AG08395 (cell line): ENCODE measurements around the gene EFNA3.

Experiments
- DNase-seq: peaks from one replicate; pipeline ENCODE4 v3.0.0; 2012; ENCODE audit warnings: mixed read lengths, low spot score

EFNA3 gene

GRCh38 chr1:155083865-155084721, 5.5 kb downstream of the EFNA3 start:
- DNase-seq: peak; percentile 13

DNA sequence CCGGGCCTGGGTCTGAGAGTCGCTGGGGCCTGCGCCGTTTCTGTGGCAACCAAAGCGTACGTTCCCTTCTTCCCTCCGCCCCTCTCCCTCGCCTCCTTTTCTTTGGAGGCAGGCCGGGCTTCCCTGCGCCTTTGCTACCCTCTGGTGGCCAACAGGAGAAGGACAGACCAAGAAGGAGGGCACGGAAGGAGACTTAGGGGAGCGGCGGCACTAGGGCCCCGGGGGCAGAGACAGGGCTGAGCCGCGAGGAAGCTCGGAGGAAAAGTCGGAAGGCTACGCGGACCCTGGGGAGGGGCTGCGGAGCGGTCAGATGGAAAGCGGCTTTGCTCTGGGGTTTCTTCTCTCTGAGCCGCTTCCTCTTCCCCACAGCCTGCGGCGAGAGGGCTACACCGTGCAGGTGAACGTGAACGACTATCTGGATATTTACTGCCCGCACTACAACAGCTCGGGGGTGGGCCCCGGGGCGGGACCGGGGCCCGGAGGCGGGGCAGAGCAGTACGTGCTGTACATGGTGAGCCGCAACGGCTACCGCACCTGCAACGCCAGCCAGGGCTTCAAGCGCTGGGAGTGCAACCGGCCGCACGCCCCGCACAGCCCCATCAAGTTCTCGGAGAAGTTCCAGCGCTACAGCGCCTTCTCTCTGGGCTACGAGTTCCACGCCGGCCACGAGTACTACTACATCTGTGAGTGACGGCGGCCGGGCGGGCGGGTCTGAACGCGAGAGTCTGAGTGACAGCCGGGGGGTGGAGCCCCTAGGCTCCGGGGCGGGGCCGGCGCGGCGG, 6.3 kb downstream of the EFNA3 start:
- DNase-seq: peak; percentile 97

DNA sequence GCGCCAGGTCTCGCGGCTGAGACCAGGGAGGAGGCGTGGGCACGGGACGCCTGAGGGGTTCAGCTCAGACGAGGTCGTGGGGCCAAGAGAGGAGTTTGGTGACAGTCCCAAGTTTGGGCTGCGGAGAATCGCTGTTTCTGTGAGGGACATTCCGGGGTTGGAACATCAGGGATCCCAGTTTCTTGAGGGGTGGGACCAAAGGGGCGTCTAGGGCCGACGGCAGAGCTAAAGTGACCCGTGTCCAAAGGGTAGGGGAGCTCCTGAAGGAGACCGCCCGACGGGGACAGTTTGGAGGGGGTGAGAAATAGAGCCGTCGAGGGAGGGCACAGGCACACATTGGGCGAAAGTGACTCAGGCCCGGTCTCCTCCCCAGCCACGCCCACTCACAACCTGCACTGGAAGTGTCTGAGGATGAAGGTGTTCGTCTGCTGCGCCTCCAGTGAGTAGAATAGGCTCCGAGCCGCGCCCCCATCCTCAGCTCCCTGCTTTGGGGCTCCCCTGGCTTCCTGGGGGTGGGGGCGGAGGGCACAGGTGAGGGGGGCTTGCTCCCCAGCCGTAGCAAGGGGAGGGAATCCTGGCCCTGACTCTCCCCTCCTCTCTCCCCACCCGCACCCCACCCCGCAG, 7.0 kb downstream of the EFNA3 start:
- peak; percentile 48 for DNase-seq

DNA sequence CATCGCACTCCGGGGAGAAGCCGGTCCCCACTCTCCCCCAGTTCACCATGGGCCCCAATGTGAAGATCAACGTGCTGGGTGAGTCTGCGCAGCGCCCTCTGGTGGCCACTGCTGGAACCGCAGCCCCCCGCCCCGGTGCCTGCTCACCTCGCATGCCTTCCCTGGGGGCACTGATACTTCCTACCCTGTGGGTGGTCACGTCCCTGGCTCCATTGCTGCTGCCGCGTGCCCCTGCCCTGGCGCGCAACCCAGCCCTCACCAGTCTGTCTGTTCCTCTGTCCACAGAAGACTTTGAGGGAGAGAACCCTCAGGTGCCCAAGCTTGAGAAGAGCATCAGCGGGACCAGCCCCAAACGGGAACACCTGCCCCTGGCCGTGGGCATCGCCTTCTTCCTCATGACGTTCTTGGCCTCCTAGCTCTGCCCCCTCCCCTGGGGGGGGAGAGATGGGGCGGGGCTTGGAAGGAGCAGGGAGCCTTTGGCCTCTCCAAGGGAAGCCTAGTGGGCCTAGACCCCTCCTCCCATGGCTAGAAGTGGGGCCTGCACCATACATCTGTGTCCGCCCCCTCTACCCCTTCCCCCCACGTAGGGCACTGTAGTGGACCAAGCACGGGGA, 7.6 kb downstream of the EFNA3 start:
- peak; percentile 69 for DNase-seq

- no peak for DNase-seq
Observed at GRCh38 chr1:155086856-155087535, 8.4 kb downstream of the EFNA3 start.

- peak; percentile 75 for DNase-seq
Observed at GRCh38 chr1:155091071-155092051, 12.7 kb downstream of the EFNA3 start.

DNA sequence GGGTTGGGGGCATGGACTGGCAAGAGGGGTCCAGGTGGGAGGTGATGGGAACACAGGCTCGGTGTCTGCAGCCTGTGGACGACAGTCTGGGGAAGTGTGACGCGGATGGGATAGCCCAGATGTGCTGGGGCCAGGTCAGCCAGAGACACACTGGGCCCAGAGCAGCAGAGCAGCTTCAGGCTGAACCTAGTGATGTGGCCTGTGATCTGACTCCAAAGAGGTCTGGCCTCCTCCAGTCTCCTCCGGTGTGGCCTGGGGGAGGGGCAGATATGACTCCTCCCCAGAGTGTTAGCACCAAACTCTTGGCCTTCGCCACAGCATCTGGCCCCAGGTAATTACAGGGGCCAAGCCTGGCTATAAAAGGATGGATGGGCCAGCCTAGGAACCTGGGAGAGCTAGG, 13.5 kb downstream of the EFNA3 start:
- DNase-seq: no peak

- DNase-seq: no peak
Observed at GRCh38 chr1:155092641-155093040, 14.0 kb downstream of the EFNA3 start.

- peak; percentile 34 for DNase-seq
Observed at GRCh38 chr1:155093911-155094621, 15.4 kb downstream of the EFNA3 start.

GRCh38 chr1:155094622-155094948, 15.9 kb downstream of the EFNA3 start:
- DNase-seq: no peak

GRCh38 chr1:155099331-155099730, 20.7 kb downstream of the EFNA3 start:
- no peak for DNase-seq

GRCh38 chr1:155103325-155103724, 24.7 kb downstream of the EFNA3 start:
- no peak for DNase-seq

GRCh38 chr1:155104605-155105534, 26.2 kb downstream of the EFNA3 start:
- no peak for DNase-seq

DNA sequence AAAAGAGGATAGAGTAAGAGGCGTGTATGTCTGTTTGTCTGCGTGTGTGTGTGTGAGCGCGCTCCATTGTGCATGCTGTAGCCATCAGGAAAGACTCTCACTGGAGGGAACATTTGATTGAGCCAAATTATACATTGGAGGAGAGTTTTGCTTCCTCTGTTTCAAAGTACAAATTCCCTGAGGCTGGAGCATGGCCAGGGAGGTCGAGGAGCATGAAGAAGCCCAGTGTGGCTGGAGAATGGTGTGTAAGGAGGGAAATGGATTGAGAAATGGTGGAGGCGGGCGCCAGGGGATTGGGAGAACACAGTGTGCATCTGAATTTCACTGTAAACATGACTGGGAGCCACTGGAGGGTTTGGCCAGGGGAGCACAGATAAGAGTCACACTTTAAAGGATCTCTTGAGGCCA, 27.0 kb downstream of the EFNA3 start:
- DNase-seq: no peak

- DNase-seq: no peak
Observed at GRCh38 chr1:155106862-155107261, 28.2 kb downstream of the EFNA3 start.

GRCh38 chr1:155107309-155108264, 28.9 kb downstream of the EFNA3 start:
- no peak for DNase-seq

- DNase-seq: no peak
Observed at GRCh38 chr1:155108296-155108695, 29.7 kb downstream of the EFNA3 start.

DNA sequence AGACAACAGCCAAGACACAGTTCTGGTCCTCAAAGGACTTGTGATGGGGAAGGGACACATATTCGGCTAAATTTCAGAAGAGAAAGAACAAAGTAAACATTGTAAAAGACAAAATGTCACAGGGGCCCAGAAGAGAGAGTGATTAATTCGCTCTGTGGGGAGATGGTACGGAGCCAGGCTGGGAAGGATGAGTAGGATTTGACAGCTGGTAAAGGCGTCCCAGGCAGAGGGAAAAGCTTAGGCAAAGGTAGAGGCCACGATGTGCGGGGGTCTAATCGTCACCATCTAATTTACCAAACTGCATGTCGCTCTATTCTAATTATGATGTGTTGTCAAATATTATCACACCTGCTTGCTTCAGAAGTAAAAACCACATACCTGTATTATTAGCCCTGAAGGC, 31.7 kb downstream of the EFNA3 start:
- DNase-seq: no peak
